Stimulated activated CD4-positive, alpha-beta T cell treated with anti-CD3 and anti-CD28 coated beads, Interleukin-1b, Interleukin-23, amount 100 ng/mL, for 24 hours (primary cell): ENCODE data around the gene UNKL.
A peak's percentile ranks its signal among the peaks of the same experiment; 100 is the strongest.

Source experiments
- DNase-seq, 4 experiments: peaks; one replicate each; pipeline ENCODE4 v3.0.0-alpha.2; 2020; ENCODE audit warnings: low read depth in 4 of 4, low spot score in 1 of 4

Gene UNKL

DNA sequence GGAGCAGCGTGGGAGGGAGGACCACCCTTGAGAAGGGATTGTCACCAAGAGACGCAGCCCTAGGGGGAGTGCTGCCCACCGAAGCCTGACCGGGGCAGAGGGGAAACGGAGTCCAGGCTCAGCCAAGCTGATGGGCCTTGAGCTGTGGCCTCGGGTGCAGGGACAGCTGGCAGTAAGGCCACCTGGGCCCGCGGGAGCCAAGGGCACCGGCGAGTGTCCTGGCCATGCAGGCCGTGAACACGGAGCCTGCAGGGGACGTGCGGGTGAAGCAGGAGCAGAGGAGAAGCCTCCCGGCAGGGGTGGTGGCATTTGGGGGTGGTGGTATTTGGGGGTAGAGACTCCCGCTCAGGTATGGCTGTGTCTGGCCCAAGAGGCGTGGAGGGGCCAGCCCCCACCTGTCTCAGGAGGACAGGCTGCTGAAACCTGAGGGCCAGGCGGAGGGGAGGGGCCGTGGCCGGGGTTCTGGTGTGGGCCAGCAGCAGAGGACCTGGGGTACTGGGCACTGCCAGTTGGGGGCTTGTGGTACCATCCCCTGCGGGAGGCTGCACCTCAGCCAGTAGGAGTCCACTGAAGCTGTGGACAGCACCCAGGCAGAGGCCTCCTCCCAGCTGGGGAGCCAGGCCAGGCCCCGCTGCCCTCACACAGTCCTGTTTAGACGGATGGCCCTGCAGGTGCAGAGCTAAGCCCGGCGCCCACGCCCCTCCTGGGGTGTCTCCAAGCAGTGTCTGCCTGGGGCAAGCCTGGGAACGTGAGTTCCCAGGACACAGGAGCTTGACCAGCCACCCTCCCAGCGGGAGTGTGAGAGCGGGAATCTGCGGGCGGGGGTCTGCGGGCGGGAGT, 58.2 kb downstream of the UNKL start:
- DNase-seq, result no peak

DNA sequence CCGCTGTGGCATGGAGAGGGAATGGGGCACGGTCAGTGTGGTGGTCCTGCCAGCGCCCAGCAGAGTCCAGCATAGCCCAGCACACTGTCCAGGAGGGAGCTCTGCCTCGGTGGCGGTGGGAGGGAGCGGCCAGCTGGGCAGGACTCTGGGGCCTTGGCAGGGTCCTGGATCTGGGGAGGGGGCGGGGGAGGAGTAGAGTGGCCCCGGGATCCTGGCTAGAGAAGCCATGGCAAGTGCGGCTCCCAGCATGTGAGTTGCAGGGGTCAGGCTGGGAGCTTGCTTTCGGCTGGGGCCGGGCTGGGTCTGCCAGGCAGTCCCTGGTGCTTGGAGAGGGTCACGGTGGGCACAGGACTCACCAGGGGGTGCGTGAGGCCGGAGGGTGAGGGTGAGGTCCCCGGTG, 58.9 kb downstream of the UNKL start:
- no peak for DNase-seq

DNA sequence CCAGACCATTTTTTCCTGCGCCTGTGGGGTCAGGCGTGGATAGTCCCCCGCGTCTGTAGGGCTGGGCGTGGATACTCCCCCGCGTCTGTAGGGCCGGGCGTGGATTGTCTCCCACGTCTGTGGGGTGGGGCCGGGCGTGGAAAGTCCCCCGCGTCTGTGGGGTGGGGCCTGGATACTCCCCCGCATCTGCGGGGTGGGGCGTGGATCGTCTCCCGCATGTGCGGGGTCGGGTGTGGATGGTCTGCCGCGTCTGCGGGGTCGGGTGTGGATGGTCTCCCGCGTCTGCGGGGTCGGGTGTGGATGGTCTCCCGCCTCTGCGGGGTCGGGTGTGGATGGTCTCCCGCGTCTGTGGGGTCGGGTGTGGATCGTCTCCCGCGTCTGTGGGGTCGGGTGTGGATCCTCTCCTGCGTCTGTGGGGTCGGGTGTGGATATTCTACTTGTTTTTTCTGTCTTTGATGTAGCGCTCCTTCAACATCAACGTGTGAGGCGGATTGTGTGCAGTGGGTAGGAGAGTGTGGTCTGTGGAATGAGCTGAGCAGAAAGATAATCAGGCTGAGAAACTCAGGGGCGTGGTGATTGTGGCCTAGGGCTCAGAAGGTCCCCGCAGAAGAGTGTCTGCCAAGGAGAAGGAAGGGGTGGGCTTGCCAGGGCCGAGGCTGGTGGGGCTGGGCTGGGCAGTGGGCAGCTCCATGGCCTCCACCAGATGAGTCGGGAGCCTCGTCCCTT, 59.5 kb downstream of the UNKL start:
- DNase-seq, result no peak

DNA sequence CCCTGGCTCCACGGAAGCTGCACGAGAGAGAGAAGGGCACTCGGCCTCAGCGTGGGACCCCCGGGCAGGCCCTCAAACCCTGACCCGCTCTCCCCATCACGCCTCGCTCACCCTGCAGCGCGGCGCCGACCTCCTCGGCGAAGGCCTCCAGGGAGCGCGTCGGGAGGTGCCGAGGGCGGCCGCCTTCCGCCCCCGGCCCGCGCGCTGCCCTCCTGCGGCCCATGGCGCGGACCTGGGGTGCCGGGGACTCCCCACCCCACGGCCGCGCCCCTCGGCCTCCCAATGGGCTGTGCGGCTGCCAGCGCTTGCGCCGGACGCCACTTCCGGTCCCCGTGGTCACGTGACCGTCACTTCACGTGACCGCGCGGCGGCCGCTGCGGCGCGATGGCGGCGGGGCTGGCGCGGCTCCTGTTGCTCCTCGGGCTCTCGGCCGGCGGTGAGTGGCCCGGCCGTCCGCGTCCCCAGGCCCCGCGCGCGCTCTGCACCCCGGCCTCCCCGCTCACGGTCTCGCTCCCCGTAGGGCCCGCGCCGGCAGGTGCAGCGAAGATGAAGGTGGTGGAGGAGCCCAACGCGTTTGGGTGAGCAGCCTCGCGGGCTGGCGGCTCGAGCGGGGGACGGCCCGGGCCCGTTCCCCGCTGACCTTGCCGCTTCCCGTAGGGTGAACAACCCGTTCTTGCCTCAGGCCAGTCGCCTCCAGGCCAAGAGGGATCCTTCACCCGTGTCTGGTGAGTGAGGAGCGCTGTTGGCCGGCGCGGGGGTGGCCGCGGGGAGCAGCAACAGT, 62.7 kb downstream of the UNKL start, which contains the start of the genes GNPTG and TSR3:
Gene GNPTG, plus strand, starts transcription at position 350 of the 781 bp plus-strand sequence. Its CDS starts 35 bp downstream, at position 385.
Gene TSR3, minus strand, starts transcription at position 297 of the 781 bp plus-strand sequence. Its CDS starts 74 bp downstream, at position 223.
- peak; percentile 59 to 78 (median 72) for DNase-seq

DNA sequence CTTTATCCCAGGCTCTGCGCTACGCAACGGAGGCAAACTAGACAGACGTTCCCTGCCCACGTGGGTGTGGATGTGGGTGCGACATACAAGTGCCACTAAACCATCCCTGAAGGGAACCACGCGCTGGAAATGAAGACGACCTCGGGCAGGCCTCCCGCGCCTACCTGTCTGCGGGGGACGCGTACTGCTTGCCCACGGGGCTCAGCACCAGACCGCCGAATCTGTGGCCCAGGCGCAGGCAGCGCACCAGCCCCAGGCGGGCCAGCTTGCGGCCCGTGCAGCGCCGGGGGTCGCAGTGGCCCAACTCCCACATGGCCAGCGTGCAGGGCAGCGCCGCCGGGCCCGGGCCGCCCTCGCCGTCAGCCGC, 63.3 kb downstream of the UNKL start:
- DNase-seq, result no peak

DNA sequence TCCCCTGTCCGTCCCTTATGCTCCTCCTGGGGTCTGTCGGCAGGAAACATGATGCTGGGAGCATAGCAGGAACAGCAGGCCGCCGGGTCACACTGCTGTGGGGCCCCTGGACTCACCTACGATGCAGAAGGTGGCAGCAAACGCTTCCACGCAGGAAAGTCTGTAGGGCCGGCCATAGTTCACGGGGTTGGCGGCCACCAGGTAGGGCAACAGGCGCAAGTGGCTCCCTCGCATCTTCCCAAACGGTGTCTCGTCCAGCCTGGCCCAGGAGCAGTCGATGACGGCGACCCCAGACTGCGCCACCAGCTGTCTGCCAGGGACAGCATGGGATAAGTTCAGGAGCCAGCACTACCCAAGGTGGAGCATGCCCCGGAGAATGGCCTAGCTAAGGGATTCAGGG, 63.8 kb downstream of the UNKL start:
- DNase-seq, result no peak

DNA sequence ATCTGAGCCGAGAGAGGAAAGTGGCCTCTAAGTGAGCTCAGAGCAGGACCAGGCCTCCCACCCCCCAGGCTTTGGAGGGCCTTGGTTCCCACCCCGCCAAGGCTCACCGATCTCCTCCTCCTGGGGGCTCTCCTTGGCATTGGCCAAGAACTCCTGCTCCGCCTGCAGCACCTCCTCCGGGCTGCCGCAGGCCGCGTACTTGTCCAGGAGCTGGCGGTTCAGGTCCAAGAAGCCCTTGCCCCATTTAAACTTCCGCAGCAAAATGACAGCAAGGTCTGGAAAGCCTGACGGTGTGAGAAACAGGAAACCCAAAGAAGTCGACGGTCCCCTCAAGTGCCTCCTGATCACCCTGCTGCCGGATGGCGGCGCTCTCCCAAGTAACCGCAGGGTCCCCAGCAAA, 64.6 kb downstream of the UNKL start:
- DNase-seq, result no peak

DNA sequence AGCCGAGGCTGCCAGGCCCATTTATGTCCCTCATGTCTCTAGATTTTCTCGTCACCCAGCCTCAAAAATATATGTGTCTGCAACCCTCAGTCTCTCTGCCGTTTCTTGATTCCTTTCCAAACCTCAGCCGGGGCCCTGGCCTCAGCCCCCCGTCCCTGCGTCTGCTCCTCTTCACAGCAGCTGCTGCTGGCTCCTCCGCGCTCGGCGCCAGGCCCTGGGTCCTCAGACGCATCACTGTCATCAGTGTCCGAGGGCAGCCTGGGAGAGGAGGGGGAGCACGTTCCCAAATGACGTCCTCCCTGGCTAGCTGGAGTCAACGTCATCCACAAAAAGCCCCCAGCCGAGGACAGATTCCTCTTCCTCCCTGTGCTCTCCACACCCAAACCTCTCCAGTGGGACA, 65.2 kb downstream of the UNKL start:
- no peak for DNase-seq

DNA sequence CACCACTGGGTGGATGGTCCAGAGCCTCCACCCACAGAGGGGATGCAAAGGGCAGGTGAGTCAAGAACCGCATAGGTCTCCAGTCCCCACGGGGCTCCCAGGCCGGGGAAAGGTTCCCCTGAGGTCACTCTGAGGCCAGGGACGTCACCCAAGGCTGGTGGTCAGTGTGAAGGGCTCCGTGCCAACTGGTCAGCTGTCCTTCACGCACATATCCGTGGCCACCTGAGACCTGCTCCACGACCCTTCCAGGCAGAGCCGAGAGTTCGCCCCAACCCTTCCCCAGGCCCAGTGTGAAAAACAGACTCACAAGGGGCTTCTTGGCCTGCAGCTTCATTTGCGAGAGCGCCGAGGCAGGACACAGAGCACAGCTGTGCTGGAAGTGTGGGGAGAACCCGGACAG, 65.6 kb downstream of the UNKL start:
- DNase-seq, result no peak

DNA sequence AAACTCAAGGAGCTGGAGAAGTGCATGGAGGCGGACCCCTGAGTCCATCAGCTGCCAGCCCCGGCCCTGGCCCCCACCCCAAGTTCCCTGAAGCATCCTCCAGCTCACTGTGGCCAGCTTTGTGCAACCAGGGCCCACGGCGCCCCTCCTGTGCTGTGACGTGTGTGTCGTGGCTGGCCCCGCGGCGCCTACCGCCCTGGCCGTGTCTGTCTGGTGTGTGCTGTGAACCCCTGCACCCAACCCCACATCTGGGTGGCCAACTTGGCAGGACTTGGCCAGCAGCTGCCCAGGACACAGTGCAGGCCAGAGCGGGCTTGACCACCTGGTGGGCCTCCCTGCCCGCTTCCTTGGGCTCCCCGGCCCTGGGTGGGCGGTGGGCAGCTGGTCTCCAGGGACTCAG, 66.1 kb downstream of the UNKL start:
- no peak for DNase-seq

DNA sequence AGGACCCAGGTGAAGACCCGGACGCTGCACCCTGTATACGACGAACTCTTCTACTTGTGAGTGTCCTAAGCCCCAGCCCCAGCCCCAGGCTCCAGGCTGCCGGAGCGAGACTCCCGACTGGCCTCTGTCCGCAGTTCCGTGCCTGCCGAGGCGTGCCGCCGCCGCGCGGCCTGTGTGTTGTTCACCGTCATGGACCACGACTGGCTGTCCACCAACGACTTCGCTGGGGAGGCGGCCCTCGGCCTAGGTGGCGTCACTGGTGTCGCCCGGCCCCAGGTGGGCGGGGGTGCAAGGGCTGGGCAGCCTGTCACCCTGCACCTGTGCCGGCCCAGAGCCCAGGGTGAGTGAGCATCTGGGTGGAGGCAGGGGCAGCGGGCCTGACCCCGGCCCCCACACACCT, 66.5 kb downstream of the UNKL start:
- no peak for DNase-seq

DNA sequence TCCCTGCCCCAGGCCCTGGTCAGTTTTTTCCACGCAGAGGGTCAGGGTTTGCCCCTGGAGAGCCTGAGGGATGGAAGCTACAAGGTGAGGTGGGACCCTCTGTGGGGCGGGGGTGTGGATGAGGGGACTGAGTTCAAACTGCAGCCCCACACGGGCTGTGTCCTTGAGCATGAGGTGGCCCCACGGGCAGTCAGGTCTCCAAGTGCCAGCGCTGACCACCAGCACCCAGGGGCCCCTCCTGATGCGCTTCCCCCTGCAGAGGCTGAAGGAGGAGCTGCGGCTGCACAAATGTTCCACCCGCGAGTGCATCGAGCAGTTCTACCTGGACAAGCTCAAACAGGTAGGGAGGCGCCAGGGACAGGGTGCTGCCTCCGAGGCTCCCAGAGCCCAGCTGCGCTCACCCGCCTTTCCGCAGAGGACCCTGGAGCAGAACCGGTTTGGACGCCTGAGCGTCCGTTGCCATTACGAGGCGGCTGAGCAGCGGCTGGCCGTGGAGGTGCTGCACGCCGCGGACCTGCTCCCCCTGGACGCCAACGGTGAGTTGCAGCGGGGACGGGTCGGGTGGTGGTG, 67.1 kb downstream of the UNKL start:
- no peak for DNase-seq

DNA sequence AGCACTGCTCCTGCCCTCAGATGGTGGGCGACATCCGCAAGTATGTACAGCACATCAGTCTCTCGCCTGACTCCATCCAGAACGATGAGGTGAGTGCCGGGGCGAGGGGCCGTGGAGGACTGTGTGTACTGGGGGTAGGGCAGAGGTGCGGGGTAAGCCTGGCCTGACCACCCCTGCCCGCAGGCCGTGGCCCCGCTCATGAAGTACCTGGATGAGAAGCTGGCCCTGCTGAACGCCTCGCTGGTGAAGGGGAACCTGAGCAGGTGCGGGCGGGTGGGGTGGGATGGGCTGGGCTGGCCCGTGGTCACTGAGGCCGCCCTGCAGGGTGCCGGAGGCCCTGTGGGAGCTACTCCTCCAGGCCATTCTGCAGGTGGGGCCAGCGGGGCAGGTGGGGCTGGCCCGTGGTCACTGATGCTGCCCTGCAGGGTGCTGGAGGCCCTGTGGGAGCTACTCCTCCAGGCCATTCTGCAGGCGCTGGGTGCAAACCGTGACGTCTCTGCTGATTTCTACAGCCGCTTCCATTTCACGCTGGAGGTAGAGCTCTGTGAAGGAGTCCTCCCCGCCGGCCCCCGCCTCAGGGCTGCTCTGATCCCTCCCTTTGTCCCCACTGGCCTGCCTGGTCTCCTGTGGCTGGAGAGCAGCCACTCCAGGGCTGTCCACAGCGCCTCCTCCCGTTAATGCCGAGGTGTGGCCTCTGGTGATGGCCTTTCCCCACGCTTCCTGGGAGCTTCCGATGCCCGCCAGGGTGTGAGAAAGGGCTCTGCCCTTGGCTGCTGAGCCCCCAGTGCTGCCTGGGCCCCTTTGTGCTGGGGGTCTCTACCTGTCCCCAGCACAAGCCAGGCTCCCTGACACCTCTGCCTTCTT, 67.8 kb downstream of the UNKL start:
- DNase-seq, result no peak

DNA sequence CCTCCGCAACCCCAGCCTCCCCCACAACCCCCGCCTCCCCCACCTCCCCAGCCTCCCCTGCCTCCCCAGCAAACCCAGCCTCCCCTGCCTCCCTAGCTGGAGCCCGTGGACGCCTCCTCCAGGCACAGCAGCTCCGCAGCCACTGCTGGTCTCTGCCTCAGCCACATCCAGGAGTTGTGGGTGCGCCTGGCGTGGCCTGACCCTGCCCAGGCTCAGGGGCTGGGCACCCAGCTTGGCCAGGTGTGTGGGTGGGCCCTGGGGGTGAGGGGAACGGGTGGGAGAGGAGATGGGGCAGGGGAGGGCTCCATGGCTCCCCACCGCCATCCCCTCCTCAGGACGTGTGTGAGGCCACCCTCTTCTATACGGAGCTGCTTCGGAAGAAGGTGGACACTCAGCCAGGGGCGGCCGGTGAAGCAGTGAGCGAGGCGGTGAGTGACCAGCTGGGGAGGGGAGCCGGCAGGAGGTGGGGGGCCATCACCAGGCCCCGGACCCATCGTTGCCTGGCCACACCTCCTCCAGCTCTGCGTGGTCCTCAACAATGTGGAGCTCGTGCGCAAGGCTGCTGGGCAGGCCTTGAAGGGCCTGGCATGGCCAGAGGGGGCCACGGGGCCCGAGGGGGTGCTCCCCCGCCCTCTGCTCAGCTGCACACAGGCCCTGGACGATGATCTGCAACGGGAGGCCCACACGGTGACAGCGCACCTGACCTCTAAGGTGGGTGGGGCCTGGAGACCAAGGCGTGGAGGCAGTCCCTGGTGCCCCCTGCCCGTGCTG, 68.7 kb downstream of the UNKL start:
- no peak for DNase-seq

DNA sequence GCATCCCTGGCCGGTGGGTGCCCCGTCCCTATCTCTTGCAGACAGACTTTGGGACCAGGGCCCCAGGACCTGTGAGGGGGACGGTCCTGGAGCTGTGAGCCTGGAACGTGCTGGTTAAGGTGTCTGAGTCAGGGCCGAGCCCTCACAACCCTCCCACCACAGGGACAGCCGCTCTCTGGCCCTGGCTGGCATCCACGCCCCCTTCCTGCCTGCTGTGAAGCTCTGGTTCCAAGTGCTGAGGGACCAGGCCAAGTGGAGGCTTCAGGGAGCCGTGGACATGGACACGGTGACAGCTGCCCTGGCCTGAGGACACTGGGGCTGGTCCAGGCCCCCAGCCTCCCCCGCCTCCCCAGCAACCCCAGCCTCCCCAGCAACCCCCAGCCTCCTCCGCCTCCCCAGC, 69.4 kb downstream of the UNKL start:
- DNase-seq, result no peak

DNA sequence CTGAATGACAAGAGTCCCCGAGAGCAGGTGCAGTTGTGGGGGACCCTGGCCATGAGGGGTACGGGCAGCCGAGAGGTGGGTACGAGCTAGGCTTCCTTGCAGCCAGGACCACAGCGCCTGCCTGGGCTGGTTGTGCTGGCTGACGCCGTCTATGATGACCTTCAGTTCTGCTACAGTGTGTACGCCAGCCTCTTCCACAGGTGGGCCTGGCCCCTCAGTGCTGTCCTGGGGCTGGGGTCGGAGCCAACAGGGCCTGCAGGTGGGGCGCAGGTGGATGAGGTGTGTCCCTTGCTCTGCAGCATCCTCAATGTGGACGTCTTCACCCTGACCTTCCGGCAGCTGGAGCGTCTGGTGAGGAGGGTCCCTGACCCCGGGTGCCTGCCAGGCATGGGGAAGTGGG, 70.0 kb downstream of the UNKL start:
- DNase-seq, result no peak

DNA sequence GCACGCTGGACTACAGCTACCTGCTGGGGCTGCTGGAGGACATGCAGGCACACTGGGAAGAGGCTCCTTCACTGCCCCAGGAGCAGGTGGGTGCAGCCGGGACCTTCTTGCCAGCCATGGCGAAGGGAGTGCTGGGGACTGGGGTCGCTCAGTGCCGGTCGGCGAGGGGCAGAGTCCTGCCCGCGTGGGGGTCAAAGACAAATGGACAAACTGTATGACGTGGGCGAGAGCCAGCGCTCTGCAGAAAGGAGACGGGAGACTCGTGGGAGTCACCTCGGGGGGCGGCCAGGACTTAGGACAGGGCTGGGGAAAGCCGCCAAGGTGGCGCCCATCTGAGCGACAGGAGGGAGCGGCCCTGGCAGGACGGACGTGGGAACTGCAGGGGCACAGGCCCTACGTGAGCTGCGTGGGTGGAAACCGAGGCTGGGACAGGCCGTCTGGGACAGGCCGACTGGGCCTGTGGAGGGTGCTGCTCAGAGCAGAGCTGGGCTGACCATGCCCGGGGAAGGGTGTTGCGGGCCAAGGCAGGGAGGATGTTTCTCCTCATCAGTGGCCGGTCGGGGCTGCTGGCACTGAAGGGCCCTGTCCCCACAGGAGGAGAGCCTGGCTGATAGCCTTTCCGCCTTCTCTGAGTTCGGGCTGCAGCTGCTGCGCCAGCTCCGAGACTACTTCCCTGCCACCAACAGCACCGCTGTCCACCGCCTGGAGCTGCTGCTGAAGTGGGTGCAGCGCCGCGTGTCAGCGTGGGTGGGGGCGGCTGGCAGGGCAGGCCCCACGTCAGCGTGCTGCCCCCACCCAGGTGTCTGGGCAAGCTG, 70.9 kb downstream of the UNKL start:
- no peak for DNase-seq

DNA sequence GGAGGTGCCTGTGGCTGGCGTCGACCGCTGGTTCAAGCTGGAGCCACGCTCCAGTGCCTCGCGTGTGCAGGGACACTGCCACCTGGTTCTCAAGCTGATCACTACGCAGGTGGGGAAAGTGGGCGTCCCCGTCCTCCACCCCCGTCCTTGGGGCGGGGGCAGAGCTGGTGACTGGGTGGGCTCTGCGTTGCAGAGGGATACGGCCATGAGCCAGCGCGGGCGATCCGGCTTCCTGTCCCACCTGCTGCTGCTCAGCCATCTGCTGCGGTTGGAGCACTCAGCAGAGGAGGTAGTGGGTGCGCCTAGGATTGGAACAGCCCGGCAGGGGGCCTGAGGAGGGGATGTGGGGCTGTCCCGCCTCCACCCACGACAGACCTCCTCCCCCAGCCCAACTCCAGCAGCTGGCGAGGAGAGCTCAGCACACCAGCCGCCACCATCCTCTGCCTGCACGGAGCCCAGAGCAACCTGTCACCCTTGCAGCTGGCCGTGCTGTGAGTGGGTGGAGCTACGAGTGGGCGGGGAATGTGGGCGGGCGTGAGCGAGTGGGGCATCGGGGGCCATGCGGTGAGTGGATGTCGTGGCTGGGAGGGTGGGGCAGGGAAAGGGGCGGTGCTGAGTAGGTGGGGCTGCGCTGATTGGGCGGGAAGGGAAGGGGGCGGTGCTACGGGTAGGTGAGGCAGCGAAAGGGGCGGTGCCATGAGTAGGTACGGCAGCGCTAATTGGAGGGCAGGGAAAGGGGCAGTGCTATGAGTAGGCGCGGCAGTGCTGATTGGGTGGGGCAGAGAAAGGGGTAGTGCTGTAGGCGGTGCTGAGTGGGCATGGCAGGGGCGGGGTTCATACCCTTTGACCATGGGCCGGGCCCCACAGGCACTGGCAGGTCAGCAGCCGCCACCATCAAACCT, 71.7 kb downstream of the UNKL start:
- DNase-seq, result peak; percentile 60 to 88 (median 82)
